Breast epithelium (tissue), 3 donors: Measurements from ENCODE around the gene HIP1.

Experiments used
- POLR2A ChIP-seq: fragments of 450-650 bp; IDR thresholded peaks from one replicate; pipeline ENCODE4 v1.6.1; 2016; ENCODE audit warnings: antibody characterized with exemption, mild to moderate bottlenecking, moderate library complexity
- TF ChIP-seq, protein P1 (sequence below), 3 donors: fragments of 450-650 bp; IDR thresholded peaks; one replicate each; pipeline ENCODE4 v1.5.1; 2016 to 2017; ENCODE audit warnings: antibody characterized with exemption in 3 of 3, mild to moderate bottlenecking in 3 of 3, moderate library complexity in 3 of 3

GRCh38 chr7:75738975-75739795, 444 bp upstream of the HIP1 start:
- TF ChIP-seq, protein P1, sequence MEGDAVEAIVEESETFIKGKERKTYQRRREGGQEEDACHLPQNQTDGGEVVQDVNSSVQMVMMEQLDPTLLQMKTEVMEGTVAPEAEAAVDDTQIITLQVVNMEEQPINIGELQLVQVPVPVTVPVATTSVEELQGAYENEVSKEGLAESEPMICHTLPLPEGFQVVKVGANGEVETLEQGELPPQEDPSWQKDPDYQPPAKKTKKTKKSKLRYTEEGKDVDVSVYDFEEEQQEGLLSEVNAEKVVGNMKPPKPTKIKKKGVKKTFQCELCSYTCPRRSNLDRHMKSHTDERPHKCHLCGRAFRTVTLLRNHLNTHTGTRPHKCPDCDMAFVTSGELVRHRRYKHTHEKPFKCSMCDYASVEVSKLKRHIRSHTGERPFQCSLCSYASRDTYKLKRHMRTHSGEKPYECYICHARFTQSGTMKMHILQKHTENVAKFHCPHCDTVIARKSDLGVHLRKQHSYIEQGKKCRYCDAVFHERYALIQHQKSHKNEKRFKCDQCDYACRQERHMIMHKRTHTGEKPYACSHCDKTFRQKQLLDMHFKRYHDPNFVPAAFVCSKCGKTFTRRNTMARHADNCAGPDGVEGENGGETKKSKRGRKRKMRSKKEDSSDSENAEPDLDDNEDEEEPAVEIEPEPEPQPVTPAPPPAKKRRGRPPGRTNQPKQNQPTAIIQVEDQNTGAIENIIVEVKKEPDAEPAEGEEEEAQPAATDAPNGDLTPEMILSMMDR (IDR thresholded peaks at IDR 0.05) = peak in 2 of 3 donors; percentile 10 to 30
- no peak for TF ChIP-seq POLR2A
